KMS-11 (cell line): Measurements from ENCODE around the gene RNGTT.

Experiments used
- H2AFZ ChIP-seq: fragments of 200-600 bp; sonication (generic); 2 replicates; pipeline ENCODE4 v1.6.1; 2016; ENCODE audit warnings: antibody characterized with exemption, mixed run types, low read depth
- H3K27ac ChIP-seq: fragments of 200-600 bp; sonication (generic); 2 replicates; pipeline ENCODE4 v1.6.1; 2016; ENCODE audit warnings: mild to moderate bottlenecking, mixed run types
- H3K27me3 ChIP-seq: fragments of 200-600 bp; sonication (generic); 2 replicates; pipeline ENCODE4 v1.6.1; 2017; ENCODE audit warnings: mild to moderate bottlenecking, low read depth, mixed run types, moderate library complexity; ENCODE audit not compliant: insufficient read depth
- H3K36me3 ChIP-seq: fragments of 200-600 bp; sonication (generic); 2 replicates; pipeline ENCODE4 v1.6.1; 2017; ENCODE audit warnings: mild to moderate bottlenecking, mixed run types; ENCODE audit not compliant: insufficient read depth
- H3K4me1 ChIP-seq: fragments of 200-600 bp; sonication (generic); 2 replicates; pipeline ENCODE4 v1.6.1; 2016; ENCODE audit warnings: mild to moderate bottlenecking, low read depth, mixed run types; ENCODE audit not compliant: poor library complexity, severe bottlenecking
- H3K4me2 ChIP-seq: fragments of 200-600 bp; sonication (generic); 2 replicates; pipeline ENCODE4 v1.7.0; 2016; ENCODE audit warnings: mild to moderate bottlenecking, mixed run types
- H3K4me3 ChIP-seq: fragments of 200-600 bp; sonication (generic); IDR thresholded peaks from 2 replicates; pipeline ENCODE4 v1.6.1; 2017; ENCODE audit warnings: low read depth, low read length, mixed read lengths; ENCODE audit not compliant: insufficient read depth
- H3K79me2 ChIP-seq: fragments of 200-600 bp; sonication (generic); 2 replicates; pipeline ENCODE4 v1.6.1; 2016; ENCODE audit warnings: low read depth, mixed run types; ENCODE audit not compliant: insufficient read depth
- H3K9ac ChIP-seq: fragments of 200-600 bp; sonication (generic); 2 replicates; pipeline ENCODE4 v1.6.1; 2016; ENCODE audit warnings: mild to moderate bottlenecking, mixed run types
- H4K20me1 ChIP-seq: fragments of 200-600 bp; sonication (generic); 2 replicates; pipeline ENCODE4 v1.6.1; 2016; ENCODE audit warnings: mild to moderate bottlenecking, mixed run types; ENCODE audit not compliant: insufficient read depth
- CTCF ChIP-seq: fragments of 200-600 bp; sonication (generic); conservative IDR thresholded peaks from 2 replicates; pipeline ENCODE4 v1.6.1; 2017; ENCODE audit warnings: low read depth, mild to moderate bottlenecking, antibody characterized with exemption, low read length, moderate library complexity, mixed read lengths

The RNGTT gene

GRCh38 chr6:88825856-88826255, 137.6 kb downstream of the RNGTT start:
- H3K4me3 ChIP-seq: no peak overlapping the region
- H2AFZ ChIP-seq: no peak overlapping the region
- H3K27ac ChIP-seq: no peak overlapping the region
- no peaks in the 10 kb centered on the region for H3K27me3 ChIP-seq
- H3K36me3 ChIP-seq: no peaks in the 10 kb centered on the region
- no peak overlapping the region for H3K9ac ChIP-seq
- H4K20me1 ChIP-seq: no peaks in the 10 kb centered on the region
- no peak for TF ChIP-seq CTCF
- no peaks in the 10 kb centered on the region for H3K79me2 ChIP-seq
- no peak overlapping the region for H3K4me2 ChIP-seq
- no peaks in the 10 kb centered on the region for H3K4me1 ChIP-seq

GRCh38 chr6:88823998-88824397, 139.4 kb downstream of the RNGTT start:
- Histone ChIP-seq H3K27me3 (no peaks in the 10 kb centered on the region), H3K79me2 (no peaks in the 10 kb centered on the region), H2AFZ (no peak overlapping the region), H3K4me1 (no peaks in the 10 kb centered on the region), H4K20me1 (no peaks in the 10 kb centered on the region), H3K36me3 (no peaks in the 10 kb centered on the region), H3K27ac (no peak overlapping the region), H3K4me2 (no peak overlapping the region), H3K9ac (no peak overlapping the region), H3K4me3 (no peak overlapping the region)
- no peak for TF ChIP-seq CTCF

- Histone ChIP-seq H3K4me1 (no peaks in the 10 kb centered on the region), H3K4me2 (no peak overlapping the region), H3K27me3 (no peaks in the 10 kb centered on the region), H3K9ac (no peak overlapping the region), H3K79me2 (no peaks in the 10 kb centered on the region), H3K36me3 (no peaks in the 10 kb centered on the region), H2AFZ (no peak overlapping the region), H3K27ac (no peak overlapping the region), H3K4me3 (no peak overlapping the region), H4K20me1 (no peaks in the 10 kb centered on the region)
- TF ChIP-seq CTCF: no peak
Measured at GRCh38 chr6:88815491-88815890, 147.9 kb downstream of the RNGTT start.

GRCh38 chr6:88814909-88815308, 148.5 kb downstream of the RNGTT start:
- no peaks in the 10 kb centered on the region for H3K27me3 ChIP-seq
- no peak overlapping the region for H2AFZ ChIP-seq
- H3K36me3 ChIP-seq: no peaks in the 10 kb centered on the region

More at GRCh38 chr6:88814909-88815308, 148.5 kb downstream of the RNGTT start:
- Histone ChIP-seq H3K9ac (no peak overlapping the region), H4K20me1 (no peaks in the 10 kb centered on the region), H3K4me2 (no peak overlapping the region), H3K27ac (no peak overlapping the region), H3K4me1 (no peaks in the 10 kb centered on the region), H3K79me2 (no peaks in the 10 kb centered on the region), H3K4me3 (no peak overlapping the region)
- no peak for TF ChIP-seq CTCF
